Inflammatory macrophage treated with lipopolysaccharide for 1 hour (primary cell): Measurements from ENCODE around the gene CHMP2A.
A peak's percentile ranks its signal among the peaks of the same experiment; 100 is the strongest.
"Not testable (repeated sequence)": the region's sequence is repeated elsewhere in the genome, so short reads cannot be mapped to it uniquely, and the experiment has no call there.

ENCODE experiments used
- DNase-seq, 2 donors: peaks; one replicate each; pipeline ENCODE4 v3.0.0-alpha.2; 2020 to 2022

The CHMP2A gene

GRCh38 chr19:58555369-58555885 lies 522 bp upstream of the CHMP2A start:
- DNase-seq = no peak

- no peak for DNase-seq
These were observed 959 bp downstream of the CHMP2A start for GRCh38 chr19:58553799-58554493.

GRCh38 chr19:58552655-58553054 lies 2.2 kb downstream of the CHMP2A start:
- DNase-seq = no peak

GRCh38 chr19:58551577-58552471 lies 3.1 kb downstream of the CHMP2A start:
- no peak for DNase-seq

- DNase-seq = no peak
These were observed 3.8 kb downstream of the CHMP2A start for GRCh38 chr19:58551123-58551497.

GRCh38 chr19:58550362-58551122 lies 4.4 kb downstream of the CHMP2A start:
- DNase-seq = no peak

- DNase-seq = no peak
These were observed 5.1 kb downstream of the CHMP2A start for GRCh38 chr19:58549664-58550361.

GRCh38 chr19:58548859-58549663 lies 5.8 kb downstream of the CHMP2A start:
- DNase-seq = no peak

GRCh38 chr19:58547323-58548312 lies 7.3 kb downstream of the CHMP2A start:
- DNase-seq = no peak

GRCh38 chr19:58546019-58546530 lies 8.8 kb downstream of the CHMP2A start:
- DNase-seq = no peak

GRCh38 chr19:58545286-58546018 lies 9.5 kb downstream of the CHMP2A start:
- no peak for DNase-seq

GRCh38 chr19:58544591-58545285 lies 10.2 kb downstream of the CHMP2A start:
- peak; percentile 22 to 62 for DNase-seq

GRCh38 chr19:58543826-58544590 lies 10.9 kb downstream of the CHMP2A start, which contains the start of gene TRIM28:
TRIM28 (plus strand) TSS chr19:58544064; CDS start chr19:58544758, 694 bp downstream.
- DNase-seq = peak; percentile 98 to 99

GRCh38 chr19:58542641-58543372 lies 12.1 kb downstream of the CHMP2A start:
- peak in 1 of 2 donors; percentile 71 for DNase-seq

GRCh38 chr19:58539169-58539559 lies 15.7 kb downstream of the CHMP2A start:
- DNase-seq = not testable (repeated sequence)

- no peak for DNase-seq
These were observed 16.4 kb downstream of the CHMP2A start for GRCh38 chr19:58538257-58539168.
